GM19467 (cell line): ENCODE measurements around the gene PHLDB3.
A peak's percentile ranks its signal among the peaks of the same experiment; 100 is the strongest.

Experiments
- ATAC-seq: cut with Tn5 transposase; IDR thresholded peaks from one replicate; pipeline ENCODE4 v1.9.1; 2021; ENCODE audit warnings: mild to moderate bottlenecking, moderate library complexity; ENCODE audit not compliant: unreplicated experiment

The PHLDB3 gene

DNA sequence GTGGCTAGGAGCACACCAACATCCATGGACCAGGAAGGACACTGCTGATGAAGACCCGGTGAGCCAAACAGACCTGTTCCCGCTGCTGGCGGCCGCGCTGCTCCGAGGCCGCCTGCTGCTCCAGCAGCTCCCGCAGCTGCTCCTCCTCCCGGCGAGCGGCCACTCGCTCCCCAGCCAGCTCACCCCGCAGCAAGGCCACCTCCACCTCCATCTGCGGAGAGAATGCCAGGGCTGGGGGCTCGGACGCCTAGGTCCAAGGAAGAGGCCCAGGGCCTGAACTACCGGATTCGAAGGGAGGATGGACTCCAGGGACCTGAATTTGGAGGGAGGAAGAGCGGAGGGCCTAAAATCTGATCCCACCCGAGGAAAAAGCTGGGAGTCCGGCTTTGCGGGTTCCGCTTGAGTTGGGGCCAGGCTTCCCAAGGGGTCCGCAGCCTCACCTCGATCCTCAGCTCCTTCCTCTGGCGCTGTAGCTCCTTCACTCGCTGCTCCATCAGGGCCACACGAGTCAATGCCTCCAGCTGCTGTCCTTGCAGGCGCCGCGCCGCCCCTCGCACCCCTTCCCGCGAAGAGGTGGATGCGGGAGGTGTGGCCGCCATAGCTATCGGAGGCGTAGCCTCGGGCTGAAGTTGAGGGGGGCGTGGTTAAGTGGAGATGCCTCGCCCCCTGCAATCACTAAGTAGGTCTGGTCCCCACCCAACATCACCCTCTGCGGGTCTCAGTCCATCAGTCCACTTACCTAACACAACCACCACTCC is 2.7 kb downstream of the PHLDB3 start:
- ATAC-seq: no peak

DNA sequence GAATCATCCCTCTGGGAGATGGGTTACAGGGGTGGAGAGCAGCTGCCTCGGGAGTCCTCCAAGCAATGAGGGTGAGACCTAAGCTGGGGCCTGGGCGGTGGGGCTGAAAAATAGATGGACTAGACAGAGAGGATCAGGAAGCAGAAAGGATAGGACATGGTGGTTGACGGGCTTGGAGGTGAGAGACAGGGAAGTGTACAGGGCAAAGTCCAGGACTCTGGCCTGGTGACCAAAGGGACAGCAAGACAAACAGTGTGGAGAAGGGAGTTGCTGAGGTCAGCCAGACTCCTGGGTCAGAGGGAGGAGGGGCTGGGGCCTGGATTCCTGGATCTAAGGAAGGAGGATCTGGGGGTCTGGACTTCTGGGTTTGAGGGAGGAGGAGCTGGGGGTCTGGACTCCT is 5.5 kb downstream of the PHLDB3 start:
- no peak for ATAC-seq

DNA sequence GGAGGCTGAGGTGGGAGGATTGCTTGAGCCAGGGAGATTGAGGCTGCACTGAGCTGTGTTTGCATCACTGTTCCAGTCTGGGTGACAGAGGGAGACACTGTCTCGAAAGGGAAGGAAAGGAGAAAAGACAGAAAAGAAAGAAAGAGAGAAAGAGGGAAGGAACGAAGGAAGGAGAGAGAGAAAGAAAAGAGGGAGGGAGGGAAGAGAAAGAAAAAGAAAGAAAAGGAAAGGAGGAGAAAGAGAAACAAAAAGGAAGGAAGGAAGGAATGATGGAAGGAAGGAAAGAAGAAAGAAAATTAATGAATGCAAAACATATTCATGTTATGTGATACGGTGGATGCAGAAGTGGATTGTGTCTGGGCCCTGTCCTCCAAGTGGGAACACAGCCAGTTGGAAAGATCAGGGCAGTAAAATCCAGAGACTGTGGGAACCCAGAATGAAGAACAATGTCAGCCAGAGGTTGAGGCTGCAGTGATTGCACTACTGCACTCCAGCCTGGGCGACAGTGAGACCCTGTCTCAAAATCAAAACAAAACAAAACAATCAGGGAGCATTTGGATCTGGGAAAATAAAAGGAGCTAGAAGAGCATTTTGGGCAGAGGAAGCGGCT is 6.2 kb downstream of the PHLDB3 start:
- ATAC-seq: no peak

DNA sequence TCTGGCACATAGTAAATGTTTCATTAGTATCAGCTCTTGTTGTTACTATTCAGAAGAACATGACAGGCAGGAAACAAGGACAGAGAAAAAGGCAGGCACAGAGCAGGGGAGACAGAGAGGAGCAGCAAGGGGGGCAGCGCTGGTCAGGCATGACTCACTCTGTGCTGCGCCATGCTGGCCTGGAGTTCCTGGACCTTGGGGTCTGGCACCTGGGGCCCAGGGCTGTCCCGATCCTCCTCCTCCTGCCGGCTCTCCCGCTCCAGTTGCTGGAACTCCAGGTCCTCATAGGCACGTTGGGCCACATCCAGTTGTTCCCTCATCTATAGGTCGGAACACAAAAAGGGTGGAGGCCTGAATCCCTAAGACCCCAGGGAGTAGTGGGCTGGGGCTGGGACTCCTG is 7.6 kb downstream of the PHLDB3 start:
- ATAC-seq: no peak

DNA sequence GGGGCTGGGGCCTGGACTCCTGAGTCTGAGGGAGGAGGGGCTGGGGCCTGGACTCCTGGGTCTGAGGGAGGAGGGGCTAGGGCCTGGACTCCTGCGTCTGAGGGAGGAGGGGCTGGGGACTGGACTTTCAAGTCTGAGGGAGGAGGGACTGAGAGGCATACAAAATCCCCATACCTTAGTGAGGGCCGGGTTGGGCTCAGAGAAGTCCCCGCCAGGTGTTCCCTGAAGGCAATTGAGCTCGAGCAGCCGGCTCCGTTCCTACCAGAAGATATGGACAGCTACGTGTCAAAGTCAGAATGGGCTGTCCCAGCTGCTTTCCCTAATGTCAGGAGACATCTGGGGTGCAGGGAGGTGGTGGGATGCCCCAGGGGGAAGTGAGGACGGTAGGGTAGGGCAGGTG is 9.5 kb downstream of the PHLDB3 start:
- ATAC-seq: no peak

DNA sequence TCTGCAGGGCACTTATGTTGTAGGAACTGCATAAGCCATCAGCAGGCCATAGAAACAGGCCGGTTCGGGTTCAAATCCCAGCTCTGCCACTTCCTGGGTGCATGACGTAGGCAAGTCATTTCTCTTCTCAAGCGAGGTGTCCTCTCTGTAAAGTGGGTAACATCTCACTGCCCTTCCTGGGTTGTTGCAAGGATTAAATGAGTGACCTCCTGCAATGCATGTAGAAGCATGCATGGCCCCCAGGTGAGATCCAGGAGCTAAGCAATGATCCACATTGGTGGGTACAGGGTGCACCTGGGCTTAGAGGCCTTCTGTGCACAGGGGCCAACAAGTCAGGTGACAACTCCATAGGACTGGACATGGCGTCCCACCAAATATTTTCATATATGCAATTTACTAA is 13.8 kb downstream of the PHLDB3 start:
- no peak for ATAC-seq

DNA sequence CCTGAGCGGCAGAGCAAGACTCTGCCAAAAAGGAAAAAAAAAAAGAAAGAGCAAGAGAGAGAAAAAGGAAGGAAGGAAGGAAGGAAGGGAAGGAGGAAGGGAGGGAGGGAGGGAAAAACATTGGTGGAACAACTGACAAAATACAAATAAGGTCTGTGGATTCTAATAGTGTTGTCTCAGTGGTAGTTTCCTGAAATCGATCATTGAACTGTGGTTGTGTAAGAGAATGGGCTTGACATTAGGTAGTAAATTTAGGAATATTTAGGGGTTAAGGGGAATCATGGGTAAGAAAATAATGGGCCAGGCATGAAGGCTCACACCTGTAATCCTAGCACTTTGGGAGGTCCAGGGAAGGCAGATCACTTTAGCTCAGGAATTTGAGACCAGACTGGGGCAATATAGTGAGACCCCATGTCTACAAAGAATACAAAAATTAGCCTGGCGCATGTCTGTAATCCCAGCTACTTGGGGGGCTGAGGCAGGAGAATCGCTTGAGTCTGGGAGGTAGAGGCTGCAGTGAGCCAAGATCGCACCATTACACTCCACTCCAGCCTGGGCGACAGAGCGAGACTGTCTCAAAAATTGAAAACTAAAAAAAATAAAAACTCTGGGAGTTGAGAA is 14.5 kb downstream of the PHLDB3 start:
- no peak for ATAC-seq

DNA sequence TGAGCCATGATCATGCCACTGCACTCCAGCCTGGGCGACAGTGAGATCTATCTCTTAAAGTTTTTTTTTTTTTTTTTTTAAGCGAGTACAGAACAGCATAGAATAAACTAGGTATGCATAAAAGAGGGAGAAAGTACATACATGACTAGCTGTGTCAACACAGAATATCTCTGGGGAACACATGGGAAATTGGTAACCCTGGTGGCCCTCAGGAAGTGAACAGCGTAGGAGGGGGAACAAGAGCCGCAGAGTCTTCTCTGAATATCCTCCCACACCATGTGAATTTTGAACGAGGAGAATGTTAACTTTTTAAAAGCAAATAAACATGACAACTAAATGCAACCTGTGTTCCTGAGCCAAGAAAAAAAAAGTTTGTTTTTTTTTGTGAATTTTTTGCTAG is 15.2 kb downstream of the PHLDB3 start:
- no peak for ATAC-seq

DNA sequence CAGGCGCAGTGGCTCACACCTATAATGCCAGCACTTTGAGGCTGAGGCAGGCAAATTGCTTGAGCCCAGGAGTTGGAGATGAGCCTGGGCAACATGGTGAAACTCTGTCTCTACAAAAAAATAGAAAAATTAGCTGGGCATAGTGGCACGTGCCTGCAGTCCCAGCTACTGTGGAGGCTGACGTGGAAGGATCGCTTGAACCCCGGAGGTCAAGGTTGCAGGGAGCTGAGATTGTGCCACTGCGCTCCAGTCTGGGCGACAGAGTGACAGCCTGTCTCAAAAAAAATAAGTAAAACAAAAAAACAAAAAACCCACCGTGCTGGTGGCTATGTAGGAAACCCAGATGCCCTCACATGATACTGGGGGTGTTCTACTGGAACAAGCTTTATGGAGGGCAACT is 16.4 kb downstream of the PHLDB3 start:
- no peak for ATAC-seq

DNA sequence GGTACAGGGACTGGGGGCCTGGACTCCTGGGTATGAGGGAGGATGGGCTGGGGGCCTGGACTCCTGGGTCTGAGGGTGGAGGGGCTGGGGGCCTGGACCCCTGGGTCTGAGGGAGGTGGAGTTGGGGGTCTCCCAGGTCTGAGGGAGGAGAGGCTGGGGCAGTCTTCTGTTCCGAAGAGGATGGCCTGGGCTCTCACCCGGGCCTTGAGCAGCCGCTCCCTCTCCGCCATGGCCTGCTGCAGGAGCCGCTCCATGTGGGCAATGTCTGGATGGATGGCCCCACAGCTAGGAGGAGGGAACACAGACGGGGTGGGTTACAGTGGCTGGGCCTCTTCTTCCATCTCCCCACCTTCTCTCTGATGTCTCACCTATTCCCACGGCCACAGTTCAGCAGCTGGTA is 18.1 kb downstream of the PHLDB3 start:
- ATAC-seq: no peak

DNA sequence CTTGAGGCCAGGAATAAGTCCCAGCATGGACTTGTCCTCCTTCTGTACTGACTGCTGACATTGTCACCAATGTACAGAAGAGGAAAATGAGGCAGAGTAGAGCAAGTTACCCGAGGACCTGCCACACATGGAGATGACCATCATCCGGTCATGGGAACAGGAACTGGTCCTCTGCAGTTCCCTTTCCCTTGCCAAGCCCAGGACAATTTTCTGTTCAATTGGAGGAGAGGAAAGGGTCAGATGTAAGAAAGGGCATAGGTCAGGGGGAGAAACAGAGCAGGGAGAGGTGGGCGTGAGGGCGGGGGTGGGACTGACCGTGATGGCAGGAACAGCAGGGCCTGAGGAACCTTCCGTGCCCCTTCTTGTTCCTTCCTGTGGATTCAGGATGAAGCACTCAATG is 18.6 kb downstream of the PHLDB3 start:
- no peak for ATAC-seq

DNA sequence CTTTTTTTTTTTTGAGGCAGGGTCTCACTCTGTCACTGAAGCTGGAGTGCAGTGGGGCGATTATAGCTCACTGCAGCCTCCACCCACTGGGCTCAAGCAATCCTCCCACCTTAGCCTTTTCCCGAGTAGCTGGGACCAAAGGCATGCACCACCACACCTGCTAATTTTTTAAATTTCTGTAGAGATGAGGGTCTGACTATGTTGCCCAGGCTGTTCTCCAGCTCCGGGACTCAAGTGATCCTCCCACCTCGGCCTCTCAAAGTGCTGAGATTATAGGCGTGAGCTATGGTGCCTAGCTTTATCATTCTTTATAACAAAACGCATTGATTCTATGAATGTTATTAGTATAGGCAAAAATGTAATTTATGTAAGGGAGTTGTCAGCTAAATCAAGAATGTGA is 21.3 kb downstream of the PHLDB3 start:
- no peak for ATAC-seq

DNA sequence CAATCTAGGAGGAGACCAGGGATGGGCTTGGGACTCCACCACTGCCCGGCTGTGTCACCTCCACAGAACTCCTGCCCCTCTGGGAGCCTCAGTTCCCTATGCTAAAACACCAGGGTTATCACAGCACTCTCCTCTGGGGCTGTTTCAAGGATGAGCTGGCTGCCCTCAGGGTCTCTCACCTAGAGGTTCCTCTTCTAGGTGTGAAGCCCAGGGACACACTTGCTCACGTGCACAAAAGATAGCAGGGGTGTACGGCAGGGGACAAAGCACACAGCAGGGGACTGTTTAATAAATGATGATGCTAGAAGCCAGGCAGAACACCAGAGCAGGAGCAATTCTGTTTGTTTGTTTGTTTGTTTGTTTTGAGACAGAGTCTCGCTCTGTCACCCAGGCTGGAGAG is 22.4 kb downstream of the PHLDB3 start:
- no peak for ATAC-seq

DNA sequence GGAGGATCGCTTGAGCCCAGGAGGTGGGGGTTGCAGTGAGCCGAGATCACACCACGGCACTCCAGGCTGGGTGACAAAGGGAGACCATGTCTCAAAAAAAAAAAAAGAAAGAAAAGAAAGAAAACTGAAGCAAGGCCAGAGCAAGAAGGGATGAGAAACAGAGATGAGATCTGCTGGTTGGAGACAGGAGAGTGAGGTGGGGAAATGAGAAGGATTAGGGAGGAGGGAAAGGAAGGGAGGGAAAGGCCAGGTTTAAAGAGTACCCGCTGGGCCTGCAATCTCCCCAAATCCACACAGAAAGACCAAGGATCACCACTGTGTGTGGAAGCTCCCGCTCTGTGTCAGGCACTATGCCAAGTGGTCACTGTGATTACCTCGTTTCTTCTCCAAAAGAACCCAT is 22.8 kb downstream of the PHLDB3 start:
- ATAC-seq: no peak

DNA sequence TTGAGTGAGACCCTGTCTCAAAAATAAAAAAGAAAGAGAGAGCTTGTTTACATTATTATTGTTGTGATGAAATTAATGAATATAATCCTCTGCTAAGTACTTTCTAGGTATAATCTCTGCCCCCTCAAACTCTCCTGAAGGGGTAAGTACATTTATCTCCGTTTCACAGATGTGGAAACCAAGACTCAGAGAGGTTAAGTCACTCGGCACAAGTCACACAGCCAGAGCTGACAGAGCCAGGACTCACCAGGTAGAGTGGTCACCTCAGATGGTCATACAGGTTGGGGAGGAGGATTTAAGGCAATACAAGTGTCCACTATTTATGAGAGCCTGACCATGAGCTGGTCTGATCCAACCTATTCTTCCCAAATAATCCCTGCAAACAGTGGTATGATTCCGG is 24.0 kb downstream of the PHLDB3 start:
- no peak for ATAC-seq

DNA sequence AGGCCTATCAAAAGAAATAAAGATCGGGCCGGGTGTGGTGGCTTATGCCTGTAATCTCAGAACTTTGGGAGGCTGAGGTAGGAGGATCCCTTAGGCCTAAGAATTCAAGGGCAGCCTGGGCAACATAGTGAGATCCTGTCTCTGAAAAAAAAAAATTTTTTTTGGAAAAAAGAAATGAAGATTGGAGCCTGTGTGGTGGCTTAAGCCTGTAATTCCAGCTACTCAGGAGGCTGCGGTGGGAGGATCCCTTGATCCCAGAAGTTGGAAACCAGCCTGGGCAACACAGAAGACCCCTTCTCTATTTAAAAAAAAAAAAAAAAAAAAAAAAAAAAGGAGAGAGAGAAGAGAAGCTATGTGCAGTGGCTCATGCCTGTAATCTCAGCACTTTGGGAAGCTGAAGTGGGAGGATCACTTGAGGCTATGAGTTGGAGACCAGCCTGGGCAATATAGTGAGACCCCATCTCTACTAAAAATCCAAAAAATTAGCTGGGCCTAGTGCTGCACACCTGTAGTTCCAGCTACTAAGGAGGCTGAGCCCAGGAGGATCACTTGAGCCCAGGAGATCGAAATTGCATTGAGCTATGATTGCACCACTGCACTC is 24.5 kb downstream of the PHLDB3 start:
- ATAC-seq: no peak

DNA sequence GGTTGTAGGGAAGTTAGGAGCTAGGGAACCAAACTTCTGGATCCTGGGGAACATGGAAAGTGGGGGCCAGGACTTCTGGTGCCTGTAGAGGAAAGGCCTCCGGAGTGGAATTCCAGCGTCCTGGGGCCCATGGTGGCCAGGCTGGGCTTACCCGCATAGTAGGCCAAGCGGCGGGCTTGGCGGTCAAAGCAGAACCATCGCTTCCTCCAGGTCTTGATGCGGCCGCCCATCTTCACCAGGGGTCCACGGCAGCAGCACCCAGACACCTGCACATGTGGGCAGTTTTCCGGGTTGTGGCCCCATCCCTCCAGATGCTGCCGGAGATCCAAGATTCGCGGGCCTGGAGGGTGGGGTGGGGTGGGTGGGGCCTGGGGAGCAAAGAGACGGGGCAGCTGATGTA is 25.3 kb downstream of the PHLDB3 start:
- no peak for ATAC-seq

DNA sequence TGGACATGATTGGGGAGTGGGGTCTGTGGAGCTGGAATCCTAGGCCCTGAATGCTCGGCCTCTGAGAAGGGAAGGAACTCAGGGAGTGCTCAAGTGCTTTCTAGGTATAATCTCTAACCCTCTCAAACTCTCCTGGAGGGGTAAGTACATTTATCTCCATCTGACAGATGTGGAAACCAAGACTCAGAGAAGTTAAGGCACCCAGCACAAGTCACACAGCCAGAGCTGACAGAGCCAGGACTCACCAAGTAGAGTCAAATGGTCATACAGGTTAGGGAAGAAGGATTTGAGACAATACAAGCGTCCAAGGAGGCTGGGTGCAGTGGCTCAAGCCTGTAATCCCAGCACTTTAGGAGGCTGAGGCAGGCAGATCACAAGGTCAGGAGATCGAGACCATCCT is 26.2 kb downstream of the PHLDB3 start:
- no peak for ATAC-seq

DNA sequence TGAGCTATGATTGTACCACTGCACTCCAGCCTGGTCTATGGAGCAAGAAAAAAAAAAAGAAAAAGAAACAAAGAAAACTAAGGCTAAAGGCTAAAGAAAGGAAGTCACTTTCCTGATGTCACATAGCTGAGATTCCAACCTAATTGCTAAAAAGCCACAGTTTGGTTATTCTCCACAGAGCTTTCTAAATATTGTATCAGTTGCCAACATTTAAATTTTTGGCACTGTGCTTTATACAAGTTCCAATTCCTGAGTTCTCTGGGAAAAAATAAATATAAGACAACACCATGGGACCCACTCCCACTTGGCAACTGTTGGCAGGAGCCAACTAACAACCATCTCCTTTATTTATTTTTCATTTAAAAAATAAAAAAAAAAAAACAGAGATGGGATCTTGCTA is 27.9 kb downstream of the PHLDB3 start:
- ATAC-seq: no peak

DNA sequence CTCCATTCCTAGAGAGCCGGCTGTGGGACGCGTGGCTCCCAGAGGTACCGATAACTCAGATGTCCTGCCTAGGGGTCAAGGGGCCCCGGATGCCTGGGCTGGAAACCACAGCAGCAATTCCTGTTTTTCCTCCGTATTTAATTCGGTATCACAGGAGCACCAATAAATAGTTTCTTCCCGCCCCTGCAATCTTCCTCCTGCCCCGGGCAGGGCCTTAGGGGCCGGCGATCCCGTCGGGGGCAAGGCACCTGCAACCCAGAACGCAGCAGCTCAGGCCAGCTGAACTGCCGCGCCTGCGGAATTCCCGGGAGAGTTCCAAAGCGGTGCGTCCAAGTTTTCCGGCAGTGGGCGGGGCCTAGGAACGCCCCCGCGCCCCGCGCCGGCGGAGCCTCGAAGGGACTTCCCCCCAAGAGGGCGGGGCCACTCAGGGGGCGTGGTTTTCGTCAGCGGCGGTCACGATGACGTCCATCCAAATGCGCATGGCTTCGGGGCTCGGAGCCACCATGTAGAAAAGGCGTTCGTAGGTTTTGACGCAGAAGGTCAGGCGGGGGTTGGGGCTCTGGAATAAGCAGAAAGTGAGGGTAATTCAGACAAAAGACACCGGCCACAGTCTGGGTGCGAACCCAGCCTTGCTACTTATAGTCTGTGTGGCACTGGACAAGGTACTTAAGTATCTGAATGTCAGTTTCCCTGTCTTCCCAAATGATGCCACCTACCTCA is 29.4 kb downstream of the PHLDB3 start:
- ATAC-seq: peak; percentile 73

DNA sequence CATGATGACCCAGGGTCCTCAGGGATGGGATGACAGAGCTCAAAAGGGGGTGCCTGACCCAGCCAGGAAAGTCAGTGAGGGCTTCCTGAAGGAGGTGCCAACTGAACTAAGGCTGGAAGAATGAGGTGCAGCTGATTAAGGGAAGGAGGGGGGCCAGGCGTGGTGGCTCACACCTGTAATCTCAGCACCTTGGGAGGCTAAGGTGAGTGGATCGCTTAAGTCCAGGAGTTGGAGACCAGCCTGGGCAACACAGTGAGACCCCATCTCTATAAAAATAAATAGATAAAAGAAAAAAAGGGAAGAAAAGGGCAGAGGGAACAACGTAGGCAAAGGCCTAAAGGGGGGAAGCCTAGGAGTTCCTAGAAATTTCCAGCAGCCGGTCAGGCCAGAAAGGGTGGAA is 30.1 kb downstream of the PHLDB3 start:
- ATAC-seq: no peak
